CD4-positive, alpha-beta T cell treated with Interleukin-4 for 1 hour (primary cell): ENCODE results near the gene ZBTB39.
A peak's percentile ranks its signal among the peaks of the same experiment; 100 is the strongest.
"Not testable (repeated sequence)": the region's sequence is repeated elsewhere in the genome, so short reads cannot be mapped to it uniquely, and the experiment has no call there.

Source experiments
- DNase-seq, 2 donors: peaks; one replicate each; pipeline ENCODE4 v3.0.0-alpha.2; 2020 to 2022

The ZBTB39 gene

DNA sequence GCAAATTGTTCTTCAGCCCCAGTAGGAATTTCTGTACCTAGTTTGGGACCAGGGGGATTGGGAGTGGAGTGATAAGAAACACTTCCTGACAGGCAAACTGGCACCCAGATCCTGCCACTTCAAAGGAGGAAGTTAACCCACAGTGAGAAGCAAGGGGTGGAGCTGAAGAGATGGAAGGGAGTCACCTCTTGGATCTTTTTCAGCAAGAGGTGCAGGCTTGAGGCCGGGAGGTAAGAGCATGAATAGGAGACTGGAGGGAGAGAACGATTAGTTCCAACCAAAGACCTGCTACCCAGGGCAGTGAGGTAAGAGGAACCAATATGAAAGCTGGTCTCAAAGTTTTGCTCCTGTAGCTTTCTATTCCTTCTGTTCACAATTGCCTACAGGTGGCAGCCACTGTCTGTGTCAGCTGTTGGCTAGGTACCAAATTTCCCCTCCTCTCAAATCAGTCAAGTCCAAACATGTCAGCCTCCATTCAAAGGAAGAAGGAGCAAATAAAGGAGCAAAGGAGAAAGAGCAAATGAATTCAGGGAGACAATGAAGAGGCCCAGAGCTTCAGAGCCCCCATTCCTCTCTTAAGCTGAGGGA is 24.9 kb upstream of the ZBTB39 start:
- DNase-seq: peak; percentile 16 to 29

- no peak for DNase-seq
Observed at GRCh38 chr12:57029457-57029856, 23.1 kb upstream of the ZBTB39 start.

DNA sequence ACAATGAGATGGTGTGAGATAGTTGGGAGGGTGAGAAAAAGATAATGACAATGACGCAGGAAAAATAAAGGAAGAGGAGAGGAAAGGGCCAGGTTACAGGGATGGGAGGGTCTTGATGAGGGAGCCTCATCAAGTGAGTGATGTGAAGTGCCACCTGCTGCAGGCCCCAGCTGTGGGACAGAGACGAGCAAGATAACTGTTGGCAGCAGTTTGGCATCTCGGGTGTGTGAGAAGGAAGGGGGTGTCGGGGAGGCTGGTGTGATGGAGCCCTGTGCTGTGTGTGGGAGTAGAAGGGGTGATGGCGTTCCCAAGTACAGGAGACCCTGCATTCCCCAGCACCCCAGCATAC is 21.4 kb upstream of the ZBTB39 start:
- DNase-seq: no peak

GRCh38 chr12:57027011-57027804 is 20.9 kb upstream of the ZBTB39 start:
- no peak for DNase-seq

DNA sequence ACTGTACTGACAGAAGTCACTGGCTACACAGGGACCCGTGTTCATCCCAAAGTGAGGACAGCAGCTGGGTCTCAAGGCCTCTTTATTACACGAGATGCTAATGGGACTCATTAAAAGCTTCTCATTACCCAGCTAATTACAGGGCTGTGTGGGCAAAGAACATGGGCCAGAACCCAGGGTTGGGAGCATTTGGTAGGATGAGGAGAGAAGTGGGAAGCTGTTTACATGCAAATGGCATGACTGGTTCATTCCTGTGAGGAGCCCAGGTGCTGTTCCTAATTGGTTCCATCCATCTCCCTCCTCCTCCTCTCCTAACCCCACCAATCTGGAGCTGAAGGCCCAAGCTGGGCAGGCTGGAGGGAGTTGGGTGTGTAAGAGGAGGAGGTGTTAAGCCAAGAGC is 18.9 kb upstream of the ZBTB39 start:
- no peak for DNase-seq

- not testable (repeated sequence) for DNase-seq
Observed at GRCh38 chr12:57022324-57022723, 16.0 kb upstream of the ZBTB39 start.

- no peak for DNase-seq
Observed at GRCh38 chr12:57019983-57020719, 13.8 kb upstream of the ZBTB39 start.

GRCh38 chr12:57018906-57019305 is 12.6 kb upstream of the ZBTB39 start:
- DNase-seq: no peak

- DNase-seq: not testable (repeated sequence)
Observed at GRCh38 chr12:57018353-57018752, 12.0 kb upstream of the ZBTB39 start.

DNA sequence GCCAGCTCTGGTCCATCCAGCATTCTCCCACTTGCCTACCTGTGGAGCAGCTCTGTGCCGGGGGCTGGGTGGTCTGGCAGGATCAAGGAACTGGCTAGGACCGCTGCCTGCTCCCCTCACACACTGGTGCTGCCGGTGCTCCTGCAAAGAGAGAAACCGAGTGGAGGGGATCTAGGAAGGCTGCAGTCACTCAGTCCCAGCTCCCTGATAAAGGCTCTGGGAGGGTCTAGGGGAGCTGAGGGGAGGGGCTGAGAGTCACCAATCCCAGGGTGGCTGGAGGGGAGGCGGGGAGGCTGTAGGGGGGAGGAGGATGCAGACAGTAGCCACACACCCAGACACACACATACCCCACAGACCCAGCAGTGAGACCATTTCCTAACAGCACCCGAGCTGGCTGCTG is 10.0 kb upstream of the ZBTB39 start, which contains the start of gene TAC3:
Gene TAC3 (minus strand): TSS at position 182 of the 400 bp plus-strand sequence. CDS start 732 bp downstream, outside the sequence.
- no peak for DNase-seq

DNA sequence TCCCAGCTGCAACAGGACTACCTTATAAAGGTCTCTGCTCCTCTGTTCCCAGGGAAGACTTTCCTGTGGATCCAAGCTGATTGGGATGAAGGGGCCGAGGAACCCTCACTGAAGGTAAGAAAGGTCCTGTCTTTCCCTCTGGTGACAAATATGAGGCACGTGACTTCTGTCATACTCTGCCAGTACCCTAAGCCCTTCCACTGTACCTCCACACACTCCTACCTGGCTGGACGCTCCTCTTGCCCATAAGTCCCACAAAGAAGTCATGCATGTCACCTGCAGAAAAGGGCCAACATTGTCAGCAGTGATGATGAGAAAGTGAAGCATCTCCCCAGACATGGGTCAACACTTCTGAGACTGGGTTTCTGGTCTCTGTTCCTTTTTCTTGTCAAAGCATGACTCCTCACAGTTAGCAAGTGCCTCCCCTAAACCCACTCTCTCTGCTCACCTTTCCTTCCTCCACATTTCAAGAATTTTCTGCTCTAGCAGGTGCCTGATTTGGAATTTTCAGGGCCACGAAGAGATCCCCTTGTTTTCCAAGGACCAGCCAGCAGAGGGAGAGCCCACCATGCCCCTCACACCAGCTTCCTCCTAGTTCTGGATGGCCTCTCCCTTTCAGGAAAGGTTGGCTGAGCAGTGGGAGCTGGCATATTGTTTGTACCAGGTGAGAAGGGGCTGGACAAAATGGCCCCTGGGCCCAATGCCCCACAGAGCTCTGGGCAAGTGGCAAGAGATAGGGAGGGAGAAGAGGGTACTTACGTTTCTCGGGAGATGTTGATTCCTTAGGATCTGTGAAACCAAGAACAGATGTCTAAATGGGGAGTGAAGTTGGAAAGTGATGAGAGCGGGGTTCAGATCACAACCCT is 6.5 kb upstream of the ZBTB39 start:
- DNase-seq: no peak

DNA sequence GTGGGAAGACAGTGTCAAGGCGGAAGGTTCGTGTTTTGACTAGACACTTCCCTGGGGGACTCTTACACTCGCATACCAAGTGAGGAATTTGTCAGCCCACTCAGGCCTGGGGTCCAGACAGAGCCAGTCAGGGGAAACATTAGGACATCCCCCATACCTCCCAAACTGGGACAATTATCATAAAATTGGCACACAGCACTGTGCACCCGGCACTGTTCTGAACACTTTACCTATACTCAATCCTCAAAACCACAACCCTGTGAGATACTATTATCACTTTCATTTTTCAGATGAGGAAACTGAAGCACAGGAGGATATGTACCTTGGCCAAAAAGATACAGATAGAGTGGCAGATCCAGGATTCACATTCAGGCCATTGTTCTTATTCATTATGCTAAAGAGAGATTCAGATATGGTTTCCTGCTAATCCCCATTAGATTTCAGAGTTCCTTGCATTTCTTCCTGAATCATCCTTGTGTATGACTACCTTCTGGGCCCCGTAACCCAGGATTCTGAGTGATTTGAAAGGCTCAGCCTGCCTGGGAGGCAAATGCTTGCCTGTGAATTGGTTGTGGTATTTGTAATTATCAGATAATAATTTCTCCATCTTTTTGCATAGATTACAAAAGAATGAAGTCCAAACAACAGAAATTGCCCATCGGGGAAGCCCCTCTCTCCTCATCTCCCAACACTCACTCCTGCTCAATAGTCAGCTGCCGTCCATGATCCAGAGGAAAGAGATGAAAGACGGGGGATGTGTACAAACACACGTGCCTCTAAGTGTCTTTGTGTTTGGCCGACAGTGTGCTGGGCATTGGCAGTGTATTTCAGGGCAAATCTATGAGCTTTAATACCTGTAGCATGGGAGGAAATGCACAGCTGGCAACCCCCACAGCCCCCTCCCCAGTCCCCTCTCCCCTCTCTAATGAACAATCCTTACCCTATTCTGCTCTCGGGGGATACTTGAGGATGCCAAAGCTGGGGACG is 5.4 kb upstream of the ZBTB39 start:
- peak in 1 of 2 donors; percentile 46 for DNase-seq

GRCh38 chr12:57010627-57011247 is 4.4 kb upstream of the ZBTB39 start:
- DNase-seq: no peak

GRCh38 chr12:57009949-57010626 is 3.7 kb upstream of the ZBTB39 start:
- DNase-seq: no peak

DNA sequence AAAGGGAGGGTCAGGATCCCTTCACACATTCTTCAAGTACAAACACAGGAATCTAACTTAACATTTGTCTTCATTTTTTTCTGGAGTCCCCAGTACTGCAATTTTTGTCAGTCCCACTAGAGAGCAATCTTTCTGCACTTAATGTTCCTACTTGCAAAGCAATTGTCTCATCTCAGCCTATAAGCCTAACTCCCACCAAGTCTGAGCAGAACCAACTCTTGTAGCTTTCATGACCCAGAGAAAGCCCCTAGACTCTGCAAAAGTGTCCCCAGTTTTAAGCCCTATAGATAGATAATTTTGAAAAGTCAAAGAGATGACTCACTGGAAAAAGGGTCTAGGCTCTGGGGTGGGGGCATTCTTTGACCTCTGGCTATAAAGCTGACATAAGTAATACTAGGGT is 1.8 kb upstream of the ZBTB39 start:
- peak in 1 of 2 donors; percentile 75 for DNase-seq

DNA sequence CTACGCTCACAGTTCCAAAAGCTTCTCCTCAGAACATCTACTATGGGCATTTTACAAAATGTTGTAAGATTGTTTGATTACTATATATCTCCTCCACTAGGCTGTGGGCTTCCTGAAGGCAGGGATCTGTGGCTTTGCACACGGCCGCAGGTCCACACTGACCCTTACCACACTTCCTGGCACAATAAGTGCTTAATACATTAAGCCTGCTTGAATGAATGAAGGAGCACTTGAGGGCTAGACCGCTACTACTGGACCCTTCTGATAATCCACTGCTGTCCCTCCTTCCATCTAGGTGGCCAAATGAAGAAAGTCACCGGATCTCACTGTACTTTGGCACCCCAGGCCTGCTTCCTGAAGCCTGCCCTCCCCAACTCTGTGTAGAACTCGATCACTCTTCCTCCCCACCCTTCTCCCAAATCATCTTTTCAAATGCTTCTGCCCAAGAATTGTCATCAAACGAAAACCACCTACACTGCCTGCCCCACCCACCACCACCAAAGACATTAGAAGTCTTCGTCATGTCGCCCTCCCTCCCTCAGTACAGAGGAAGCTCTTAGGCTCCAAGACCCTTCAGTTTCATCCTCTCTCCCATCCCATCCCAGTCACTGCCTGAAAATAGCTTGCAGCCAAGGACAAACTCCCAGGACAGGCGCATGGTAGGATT is 596 bp upstream of the ZBTB39 start:
- peak in 1 of 2 donors; percentile 23 for DNase-seq

DNA sequence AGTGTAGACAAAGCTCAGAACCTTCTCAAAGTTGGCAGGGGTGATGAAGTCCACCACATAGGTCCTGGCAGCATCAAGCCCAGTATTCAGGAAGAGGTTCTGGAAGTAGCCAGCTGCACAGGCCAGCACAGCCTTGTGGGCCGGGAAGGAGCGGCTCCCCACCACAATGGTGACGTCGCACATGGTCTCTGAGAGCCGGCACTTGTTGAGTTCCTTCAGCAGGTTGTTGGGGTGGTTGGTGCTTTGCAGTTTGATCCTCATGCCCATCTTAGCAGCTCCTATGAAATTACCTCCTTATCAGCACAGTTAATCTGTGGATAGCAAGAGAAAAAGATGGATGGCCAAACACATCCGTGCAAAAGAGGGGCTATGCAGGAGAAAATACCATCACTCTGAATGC is 1.7 kb downstream of the ZBTB39 start:
- DNase-seq: no peak

GRCh38 chr12:57003395-57003794 is 3.0 kb downstream of the ZBTB39 start:
- DNase-seq: no peak

- DNase-seq: peak; percentile 71 to 77
Observed at GRCh38 chr12:57001448-57001906, 4.9 kb downstream of the ZBTB39 start.

GRCh38 chr12:57000393-57000792 is 6.0 kb downstream of the ZBTB39 start:
- DNase-seq: no peak
